Activated gamma-delta T cell treated with Interleukin-2 at 50 U/mL for 16 hours (primary cell): ENCODE results near the gene PHF3.
"Not testable (repeated sequence)": the region's sequence is repeated elsewhere in the genome, so short reads cannot be mapped to it uniquely, and the experiment has no call there.

Source experiments
- DNase-seq: peaks from one replicate; pipeline ENCODE4 v3.0.0-alpha.2; 2020

The PHF3 gene

DNA sequence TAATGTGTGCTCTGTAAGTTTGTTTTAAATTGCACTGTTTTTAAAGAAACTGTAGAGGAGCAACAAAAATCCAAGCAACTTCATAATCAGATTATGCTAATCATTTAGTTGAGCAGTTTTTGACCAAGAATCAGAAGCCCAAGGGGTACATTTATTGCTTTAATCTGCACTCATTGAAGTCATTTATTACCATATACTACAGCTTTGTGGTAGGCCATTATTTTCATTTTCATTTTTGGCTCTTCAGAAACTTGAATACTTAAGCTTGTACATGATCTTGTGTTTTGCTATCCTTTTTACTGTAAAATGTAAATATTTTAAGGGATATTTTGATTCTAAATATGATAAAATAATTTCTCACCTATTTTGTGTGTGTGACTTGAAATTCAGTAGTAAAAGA, 78.5 kb downstream of the PHF3 start:
- DNase-seq: no peak

GRCh38 chr6:63716169-63716568, 80.6 kb downstream of the PHF3 start:
- no peak for DNase-seq

DNA sequence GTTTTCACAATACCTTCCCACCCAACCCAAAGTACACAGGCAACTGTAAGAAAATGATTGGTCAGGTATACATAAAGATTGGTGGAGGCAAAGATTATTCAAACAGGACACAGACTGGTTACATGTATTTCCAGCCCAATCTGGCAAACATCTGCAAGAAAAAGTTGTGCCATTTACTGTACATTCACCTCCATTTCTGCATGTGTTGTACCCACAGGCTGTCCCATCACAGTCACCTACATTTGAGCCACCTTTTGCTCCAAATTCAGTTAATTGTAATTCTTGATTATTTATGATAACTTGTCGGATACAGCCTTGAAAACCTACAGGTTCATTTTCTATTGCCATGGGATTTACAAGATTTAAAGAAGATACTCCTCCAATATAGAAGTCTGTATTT, 85.6 kb downstream of the PHF3 start:
- DNase-seq: no peak

DNA sequence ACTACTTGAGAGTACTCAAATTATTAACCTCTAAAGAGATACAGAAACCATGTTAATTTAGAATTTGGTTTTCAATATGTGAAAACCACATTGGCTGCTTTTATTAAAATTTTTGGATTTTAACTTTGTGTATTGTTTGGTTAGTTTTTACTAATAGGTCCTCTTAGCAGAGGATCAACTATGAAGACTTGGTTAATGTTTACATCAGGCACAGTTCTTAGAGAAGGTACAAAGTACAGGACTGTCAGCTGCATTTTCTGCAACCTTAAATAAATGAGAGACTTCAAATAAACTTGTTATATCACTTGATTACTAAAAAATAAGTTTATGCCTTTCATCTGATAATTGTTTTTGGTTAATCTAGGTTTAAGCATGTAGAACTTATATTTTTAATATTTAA, 89.1 kb downstream of the PHF3 start:
- DNase-seq: no peak

DNA sequence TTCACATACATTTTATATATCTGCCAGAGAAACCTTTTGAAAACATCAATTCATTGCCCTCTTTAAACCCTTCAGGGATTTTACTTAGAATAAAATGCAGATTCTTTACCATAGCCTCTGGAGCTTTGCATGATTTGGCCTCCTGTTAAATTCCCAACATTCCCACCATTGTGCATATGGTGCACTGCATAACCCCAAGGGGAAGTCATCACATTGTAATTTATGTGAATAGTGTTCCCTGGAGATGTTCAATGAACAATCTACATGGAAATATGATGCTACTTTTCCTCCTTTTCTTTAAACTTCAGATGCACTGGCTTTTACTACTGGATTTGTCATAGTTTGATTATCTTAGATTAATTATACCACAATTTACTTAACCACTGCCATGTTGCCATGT, 94.7 kb downstream of the PHF3 start:
- no peak for DNase-seq

DNA sequence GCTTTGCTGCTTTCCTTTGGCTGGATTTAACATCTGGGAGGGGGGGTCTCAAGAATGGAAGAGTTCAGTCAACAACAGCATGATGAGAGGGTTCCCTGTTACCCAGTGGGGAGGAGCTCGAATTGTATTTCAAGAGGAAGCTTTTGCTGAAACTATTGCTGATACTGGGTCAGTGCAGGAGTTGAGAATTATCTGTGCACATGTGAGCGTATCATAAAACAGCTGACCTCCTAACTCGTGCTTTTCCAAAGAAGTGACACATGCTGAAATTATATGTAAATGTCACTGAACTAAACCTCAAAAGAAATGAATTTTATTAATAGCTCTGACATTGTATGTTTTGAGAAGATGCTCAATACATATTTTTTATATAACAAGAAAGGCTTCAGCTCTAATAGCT, 96.3 kb downstream of the PHF3 start:
- DNase-seq: no peak

DNA sequence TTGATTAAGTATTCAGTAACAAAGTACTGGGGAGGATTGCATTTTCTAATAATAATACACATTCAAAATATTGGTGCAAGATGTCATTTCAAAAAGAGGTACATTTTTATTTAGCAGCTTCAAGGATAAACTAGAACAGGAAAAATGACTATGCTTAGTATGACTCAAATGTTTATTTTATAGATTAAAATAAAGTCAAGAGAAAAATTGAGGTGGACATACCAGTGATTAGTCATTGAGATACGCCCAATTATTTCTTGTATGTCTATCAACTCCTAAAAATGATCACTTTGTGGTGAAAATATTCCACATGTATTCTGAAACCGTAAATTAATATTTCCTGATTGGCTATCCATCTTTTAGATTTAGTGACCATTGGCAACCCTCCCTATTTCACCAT, 96.7 kb downstream of the PHF3 start:
- no peak for DNase-seq

GRCh38 chr6:63734923-63735322, 99.3 kb downstream of the PHF3 start:
- DNase-seq: no peak

GRCh38 chr6:63738190-63738589, 102.6 kb downstream of the PHF3 start:
- DNase-seq: not testable (repeated sequence)

GRCh38 chr6:63739094-63739687, 103.6 kb downstream of the PHF3 start:
- no peak for DNase-seq

GRCh38 chr6:63740709-63741108, 105.1 kb downstream of the PHF3 start:
- DNase-seq: no peak

DNA sequence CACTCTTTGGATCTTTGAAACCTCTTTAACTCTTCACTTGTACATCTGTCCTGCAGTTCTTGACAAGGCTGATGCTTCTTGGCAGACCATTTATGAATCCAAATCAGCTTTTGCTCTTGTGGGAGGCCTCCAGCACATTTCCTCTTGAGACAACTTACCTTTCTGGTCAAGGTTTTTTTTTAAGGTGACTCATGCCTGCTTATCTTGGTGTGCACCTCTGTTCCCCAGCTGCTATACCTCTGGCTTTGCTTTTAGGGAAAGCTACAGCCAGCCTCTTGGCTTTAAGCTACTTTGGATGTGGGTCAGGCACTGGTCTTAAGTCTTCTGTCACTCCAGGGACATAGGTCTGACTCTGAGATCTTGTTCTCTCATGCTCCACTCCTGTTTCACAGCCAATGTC, 106.5 kb downstream of the PHF3 start:
- DNase-seq: no peak

DNA sequence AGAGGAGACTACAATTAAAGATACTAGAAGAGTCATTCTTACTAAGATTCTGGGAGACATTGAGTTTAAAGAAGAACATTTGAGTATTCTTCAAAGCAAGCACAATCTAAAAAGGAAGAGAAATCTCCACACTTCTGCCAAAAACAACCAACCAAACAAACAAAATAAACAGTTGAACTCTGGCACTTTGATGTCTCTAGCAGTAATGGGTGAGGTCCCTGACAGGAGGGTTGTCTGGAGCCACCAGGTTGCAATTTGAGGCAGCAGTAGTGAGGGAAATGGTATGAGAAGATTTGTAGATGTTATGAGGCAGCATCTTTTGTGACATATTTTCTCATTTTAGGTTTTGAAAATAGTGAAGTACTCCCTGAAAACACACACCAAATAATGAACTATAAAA, 108.1 kb downstream of the PHF3 start:
- DNase-seq: no peak

DNA sequence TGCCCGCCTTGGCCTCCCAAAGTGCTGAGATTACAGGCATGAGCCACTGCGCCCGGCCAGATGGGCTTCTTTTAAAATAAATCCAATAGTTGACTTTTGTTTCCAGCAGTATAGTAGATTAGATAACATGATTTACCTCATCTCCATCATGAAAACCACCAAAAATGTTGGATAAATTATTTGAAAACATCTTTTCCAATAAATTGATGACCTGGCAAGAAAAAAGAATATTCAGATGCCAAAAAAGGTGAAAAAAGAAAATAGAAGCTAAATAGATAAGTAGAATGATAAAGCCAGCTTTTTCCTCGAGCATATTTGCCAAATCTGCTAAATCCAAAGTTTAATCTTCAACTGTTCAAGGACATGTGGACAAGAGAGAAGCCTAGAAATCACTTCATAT, 109.2 kb downstream of the PHF3 start:
- no peak for DNase-seq

- DNase-seq: no peak
These were observed 110.2 kb downstream of the PHF3 start for GRCh38 chr6:63745784-63746183.

DNA sequence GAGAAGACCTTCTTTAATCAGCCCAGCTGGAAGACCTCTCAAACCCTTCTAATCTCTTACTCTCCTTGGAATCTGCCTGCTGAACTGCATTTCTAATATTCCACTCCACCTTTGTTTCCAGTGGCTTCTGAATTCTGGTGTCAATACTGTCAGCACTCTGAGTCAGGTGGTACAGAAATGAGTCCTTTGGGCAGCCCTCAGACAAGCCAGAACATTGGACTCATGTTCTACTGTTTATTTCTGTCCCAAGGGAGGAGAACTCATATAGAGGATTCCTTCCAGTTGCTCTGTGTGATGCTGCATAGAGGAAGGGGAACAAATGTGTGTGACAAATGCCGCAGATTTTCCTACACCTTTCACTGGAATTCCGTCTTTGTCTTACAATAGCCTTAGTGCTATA, 114.8 kb downstream of the PHF3 start:
- no peak for DNase-seq

DNA sequence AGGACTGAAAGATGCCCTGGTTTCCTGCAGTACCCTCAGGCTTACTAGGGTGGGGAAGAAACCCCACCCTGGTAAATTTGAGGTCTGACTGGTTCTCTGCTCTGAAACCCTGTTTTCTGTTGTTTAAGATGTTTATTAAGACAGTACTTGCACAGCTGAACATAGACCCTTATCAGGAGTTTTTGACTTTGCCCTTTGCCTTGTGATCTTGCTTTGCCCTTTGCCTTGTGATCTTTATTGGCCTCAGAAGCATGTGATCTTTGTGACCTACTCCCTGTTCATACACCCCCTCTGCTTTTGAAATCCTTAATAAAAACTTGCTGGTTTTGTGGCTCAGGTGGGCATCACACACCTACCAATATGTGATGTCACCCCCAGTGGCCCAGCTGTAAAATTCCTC, 121.7 kb downstream of the PHF3 start:
- DNase-seq: not testable (repeated sequence)

DNA sequence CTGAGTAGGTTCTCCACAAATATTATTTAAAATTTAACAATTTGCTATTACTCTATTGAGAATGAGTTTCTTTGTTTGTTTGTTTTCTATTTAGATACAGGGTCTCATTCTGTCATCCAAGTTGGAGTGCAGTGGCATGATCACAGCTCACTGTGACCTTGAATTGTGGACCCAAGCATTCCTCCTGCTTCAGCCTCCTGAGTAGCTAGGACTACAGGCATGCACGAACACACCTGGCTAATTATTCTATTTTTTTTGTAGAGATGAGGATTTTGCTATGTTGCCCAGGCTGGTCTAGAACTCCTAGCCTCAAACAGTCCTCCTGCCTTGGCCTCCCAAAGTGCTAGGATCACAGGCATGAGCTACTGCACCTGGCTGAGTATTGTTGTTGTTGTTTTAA, 122.2 kb downstream of the PHF3 start:
- DNase-seq: no peak

- no peak for DNase-seq
These were observed 124.1 kb downstream of the PHF3 start for GRCh38 chr6:63759605-63760105.

- DNase-seq: no peak
These were observed 124.6 kb downstream of the PHF3 start for GRCh38 chr6:63760199-63760598.

DNA sequence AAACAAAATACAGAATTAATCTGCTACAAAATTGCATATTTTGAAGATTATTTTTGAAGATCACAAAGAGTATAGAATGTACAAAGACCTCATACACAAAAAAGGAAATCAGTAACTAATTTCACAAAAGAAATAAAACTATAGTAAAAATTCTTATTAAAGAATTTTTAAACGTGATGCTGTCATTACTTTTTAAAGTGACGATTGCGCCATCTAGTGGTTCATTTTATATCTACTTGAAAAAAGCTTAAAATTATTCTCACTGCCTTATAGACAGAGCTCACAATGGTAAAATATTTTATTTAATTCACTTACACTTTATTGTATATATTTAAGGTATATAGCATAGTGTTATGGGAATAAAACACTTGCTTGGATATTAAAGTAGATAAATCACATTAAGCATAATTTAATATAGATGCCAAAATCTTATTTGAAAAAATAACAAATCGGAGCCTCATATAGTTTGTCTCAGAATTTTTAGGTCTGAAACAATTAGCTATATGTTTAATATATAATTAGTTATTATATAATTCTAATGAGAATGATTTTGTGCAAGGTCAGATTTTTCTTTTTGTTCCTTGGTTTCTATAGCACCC, 128.8 kb downstream of the PHF3 start:
- no peak for DNase-seq
